Measurements from ENCODE around the gene NISCH.

Gene NISCH

GRCh38 chr3:52435246-52436101 lies 19.9 kb upstream of the NISCH start:
- DNase-seq, result no peak

DNA sequence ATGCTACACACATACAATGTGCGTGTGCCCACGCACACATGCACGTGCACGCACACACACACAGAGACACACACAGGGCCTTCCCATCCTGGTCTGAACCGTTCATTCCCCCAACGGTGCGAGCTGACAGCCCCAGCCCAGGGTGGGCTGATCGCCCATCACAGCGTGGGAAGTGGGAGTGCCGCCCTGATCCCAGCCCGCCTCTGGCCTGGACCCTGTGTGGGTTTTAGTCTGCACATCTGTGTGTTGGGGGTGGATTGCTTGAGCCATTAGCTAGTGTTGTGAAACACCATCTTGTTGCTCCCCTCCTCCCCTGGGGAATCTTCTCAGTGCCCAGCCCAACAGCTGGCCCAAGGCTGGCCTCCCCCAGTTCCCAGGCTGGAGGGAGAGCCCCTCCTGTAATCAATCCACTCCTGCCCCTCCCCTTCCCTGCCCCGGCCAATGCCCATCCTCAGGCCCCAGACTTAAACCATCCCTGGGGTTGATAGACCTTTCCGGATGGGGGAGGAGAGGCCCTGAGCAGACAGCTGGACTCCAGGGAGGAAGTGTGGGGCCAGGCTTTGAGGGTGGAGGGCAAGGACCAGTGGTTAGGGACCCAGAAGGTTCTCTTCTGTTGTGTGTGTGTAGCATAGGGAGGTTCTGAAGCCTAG lies 18.8 kb upstream of the NISCH start:
- DNase-seq, result peak; percentile 26

GRCh38 chr3:52437326-52438103 lies 17.9 kb upstream of the NISCH start:
- DNase-seq, result no peak

DNA sequence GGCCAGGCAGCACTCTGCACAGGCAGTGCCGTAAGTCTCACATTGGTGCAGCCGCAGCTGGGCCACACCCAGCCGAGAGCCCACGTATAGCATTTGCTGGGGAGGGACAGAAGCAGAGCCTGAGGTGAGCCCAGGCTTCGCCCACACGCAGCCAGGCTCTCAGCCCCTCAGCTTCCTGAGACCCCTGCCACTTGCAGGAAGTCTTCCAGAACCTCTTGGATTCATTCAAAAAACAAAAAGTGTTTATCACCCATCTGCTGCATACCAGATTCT lies 17.4 kb upstream of the NISCH start:
- DNase-seq, result no peak

GRCh38 chr3:52438579-52439425 lies 16.6 kb upstream of the NISCH start:
- DNase-seq, result no peak

- no peak for DNase-seq
Measured at GRCh38 chr3:52439426-52440248, 15.8 kb upstream of the NISCH start.

DNA sequence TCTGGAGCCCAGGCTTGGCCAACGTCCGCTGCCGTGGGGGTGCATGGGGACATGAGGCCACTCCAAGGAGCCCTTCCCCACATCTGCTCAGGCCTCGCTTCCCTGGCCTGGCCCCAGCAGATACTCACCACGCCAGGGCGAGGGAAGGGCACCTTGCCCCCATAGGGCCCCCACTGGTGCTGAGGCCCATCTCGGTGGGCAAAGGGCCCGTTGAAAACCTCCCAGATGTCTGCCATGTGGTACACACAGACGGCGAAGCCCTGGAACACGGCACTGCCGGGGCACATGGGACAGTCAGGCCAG lies 15.2 kb upstream of the NISCH start:
- DNase-seq, result no peak

GRCh38 chr3:52440671-52441070 lies 14.7 kb upstream of the NISCH start:
- no peak for DNase-seq

DNA sequence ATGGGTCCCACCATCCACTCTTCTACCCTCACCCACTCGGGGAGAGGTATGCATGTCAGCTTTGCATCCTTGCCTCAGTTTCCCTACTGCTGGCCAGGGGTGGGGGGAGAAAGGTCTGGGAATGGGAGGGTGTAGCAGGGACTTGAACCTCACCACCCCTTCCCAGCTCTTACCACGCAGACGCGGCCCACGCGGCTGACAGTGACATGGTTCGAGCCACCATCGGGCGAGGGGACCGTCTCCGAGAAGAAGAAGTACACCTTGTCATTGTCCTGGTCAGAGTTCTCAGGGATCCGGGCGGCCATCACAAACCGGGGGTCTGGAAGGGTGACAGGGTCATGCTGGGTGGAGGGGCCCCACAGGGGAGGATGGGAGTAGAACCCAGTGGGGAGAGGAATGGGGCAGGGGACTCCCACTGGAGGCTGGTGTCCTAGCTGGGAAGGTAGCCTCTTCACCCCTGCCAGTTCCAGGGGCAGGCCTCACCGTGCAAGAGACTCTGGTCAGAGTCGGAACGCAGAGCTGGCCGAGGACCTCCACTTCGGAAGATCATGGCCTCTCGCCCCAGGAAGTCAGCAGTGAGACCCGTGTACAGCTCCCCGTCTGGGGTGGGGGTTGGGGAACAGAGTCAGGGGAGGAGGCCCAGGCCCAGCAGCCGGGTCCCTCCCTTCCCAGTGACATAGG lies 14.2 kb upstream of the NISCH start:
- DNase-seq, result no peak

- DNase-seq, result no peak
Measured at GRCh38 chr3:52441772-52442332, 13.6 kb upstream of the NISCH start.

DNA sequence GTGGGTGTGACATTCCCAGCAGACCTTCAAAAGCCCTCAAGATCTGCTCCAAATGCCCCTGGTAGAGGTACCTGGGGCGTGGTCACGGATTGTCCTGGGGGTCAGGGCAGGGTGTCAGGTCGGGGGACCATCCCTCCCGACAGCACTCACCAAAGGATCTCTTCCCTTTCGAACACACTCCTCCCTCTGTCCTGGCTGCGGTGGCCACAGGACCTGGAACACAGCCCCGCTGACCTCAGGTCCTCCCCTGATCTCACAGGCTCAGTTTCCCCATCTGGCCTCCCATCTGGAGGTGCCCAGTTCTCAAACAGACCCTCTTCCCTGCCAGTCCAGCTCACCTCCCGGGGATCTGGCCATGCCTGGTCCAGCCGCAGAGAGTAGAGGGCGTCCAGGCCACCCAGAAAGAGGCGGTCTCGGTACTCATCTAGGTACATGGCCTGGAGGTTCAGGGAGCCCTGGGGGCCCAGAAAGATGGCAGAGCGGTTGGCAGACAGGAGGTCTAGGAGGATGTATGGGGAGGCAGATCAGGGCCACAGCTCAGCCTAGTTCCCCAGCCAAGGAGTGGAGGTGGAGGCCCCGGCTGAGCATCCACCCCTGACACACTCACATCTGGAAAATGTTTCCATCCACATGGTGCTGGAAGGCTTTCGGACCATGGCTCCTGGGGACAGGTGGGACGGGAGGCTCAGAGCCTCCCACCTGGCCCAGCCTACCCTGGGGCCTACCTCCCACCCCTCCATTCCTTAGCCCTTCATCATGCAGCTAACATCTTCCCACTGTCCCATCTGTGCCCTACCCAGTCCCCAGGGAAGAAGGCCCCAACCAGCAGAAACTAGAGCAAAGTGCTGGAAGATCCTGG lies 12.8 kb upstream of the NISCH start:
- DNase-seq, result no peak

DNA sequence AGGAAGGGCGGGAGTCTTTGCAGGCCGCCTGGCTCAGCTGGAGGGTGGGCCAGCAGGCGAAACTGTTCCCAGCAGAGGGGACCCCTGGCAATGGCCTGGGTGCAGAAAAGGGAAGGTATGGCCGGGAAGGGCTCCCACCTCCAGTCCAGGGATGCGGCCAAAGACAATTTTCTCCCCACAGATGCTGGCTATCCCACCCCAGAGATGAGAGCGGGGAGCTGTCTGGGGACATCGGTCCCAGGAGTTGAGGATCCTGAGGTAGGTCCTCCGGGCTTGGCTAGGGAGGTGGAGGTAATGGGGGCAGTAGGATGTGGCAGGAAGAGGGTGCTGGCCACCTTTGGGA lies 12.2 kb upstream of the NISCH start:
- DNase-seq, result no peak

DNA sequence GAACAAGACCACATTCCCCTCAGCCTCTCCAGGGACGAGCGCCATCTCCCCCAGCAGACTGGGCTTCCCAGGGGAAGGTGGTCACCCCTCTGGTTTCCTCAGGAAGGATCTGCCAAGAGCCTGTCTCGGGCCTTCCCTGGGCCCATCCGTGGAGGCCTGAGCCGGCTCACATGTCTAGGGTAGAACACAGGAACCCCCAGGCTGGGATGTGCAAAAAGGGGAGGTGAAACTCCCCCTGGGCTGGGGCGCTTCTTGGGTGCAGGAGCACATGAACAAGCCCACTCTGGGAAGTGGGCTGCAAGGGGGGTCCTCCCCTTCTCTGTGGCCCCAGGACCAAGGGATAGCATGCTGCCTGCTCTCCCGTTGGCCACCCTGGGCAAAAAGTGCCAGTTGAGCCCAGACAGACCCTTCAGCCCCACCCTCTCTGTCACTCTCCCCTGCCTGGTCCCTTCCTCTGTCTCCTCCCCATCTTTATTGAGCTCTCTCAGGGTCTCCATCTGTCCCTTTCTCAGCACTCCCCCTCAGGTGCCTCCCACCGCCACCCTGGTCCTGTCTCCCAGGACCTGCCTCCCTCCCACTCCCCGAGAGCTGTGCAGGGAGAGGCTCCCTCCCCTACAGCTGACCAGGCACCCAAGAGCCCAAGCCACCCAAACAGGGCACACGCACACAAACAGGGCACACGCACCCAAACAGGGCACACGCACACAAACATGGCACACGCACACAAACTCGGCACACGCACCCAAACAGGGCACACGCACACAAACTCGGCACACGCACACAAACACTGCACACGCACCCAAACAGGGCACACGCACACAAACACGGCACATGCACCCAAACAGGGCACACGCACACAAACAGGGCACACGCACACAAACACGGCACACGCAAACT lies 11.4 kb upstream of the NISCH start:
- no peak for DNase-seq

DNA sequence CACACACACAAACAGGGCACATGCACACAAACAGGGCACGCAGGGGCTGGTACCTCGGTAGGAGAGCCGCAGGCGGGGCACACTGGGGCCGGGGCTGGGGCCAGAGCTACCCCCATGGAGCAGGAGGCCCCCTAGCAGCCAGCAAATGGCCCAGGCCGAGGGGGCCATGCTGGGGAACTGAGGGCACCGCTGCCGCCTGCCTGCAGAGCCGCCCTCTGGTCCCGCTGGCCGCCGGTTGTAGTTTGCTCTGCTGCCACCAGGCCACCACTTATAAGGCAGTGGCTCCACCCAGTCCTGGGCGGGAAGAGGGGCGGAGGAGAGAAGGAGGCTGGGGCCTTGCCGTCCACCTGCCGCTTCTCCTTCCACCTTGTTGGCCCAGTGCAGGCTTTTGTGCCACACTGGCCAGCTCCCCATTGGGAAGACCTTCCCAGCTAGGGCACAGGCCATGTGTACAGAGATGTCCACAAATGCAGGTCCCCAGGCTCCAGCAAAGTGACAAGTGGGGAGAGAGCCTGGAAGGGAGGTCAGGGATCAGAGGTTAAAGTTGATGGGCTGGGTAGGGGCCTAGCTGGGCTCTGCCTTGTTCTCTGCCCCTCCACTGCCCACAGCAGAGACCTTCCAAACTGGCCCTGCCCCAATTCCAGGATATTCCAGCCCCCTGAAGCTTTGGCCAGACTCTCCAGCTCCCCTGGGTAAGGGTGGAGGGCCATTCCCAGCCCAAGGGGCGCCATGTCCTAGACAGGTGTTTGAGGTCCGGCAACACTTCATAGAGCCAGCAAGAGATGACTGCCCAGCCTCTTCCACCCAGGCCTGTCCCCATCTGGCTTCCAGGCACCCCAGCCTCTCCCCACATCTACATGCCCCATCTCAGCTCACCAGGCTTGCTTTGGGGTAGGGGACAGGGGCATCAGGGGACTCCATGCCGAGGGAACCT lies 10.3 kb upstream of the NISCH start, which contains the start of gene SEMA3G:
Gene SEMA3G (minus strand): TSS at position 244 of the 934 bp plus-strand sequence. CDS start 76 bp downstream, at position 168.
- DNase-seq, result peak; percentile 68

DNA sequence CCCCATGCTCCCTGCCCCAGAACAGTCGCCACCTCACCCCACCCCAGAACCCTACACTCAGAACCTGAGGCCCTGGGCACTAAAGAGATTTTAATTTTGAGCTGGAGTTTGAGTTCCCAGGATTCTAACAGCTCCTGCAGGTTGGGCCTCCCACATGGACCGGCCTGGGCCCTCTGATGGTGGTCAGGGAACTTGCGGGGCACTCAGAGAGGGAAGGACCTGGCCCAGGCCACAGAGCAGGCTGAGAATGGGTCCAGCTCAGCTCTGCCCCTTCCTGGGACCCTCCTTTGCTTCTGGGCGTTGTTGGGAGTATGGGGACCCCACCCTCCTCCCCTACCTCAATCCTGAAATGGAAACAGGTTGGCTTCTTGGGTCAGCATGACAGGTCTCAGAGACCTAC lies 9.4 kb upstream of the NISCH start:
- DNase-seq, result no peak

- DNase-seq, result peak; percentile 81
Measured at GRCh38 chr3:52446631-52447511, 8.5 kb upstream of the NISCH start.

Measured in retina (tissue), 1 donor.